GM12891 (cell line): ENCODE measurements around the gene MDFI.

Experiments
- POLR2AphosphoS5 ChIP-seq: IDR thresholded peaks from 2 replicates; pipeline ENCODE4 v1.6.1; 2011; ENCODE audit warnings: low read depth, low read length, control low read depth
- TAF1 ChIP-seq: IDR thresholded peaks from 2 replicates; pipeline ENCODE4 v1.6.1; 2011; ENCODE audit warnings: low read depth, low read length, control low read depth

DNA sequence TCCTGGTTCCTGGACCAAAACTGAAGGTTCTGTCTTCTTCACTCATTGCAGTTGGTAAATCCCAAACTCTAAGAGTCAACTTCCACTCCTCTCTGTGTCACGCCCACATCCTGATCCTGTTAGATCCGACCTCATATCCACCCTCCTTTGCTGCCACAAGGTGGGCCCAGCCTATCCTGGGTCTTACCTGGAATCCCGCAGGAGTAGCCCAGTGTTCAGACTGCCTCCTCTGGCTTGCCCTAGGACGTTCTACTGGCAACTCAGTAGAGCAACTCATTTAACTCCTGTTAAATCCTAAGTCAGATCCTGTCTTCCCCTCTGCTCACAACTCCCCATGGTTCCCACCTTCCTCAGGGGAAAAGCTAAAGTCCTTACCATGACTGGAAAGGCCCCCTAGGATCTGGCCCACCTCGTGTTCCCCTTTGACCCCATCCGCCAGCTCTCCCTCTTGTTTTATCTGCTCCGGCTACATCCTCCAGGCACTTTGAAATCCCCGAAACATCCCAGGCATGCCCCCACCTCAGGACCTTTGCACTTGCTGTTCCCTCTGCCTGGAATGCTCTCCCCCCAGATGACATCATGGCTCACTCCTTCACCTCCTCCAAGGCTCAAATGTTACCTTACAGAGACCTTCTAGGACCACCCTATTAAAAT, 53.3 kb downstream of the MDFI start:
- TF ChIP-seq POLR2AphosphoS5 = no peak
- TF ChIP-seq TAF1 = no peak
